GM21576 (cell line): ENCODE results near the gene MYO3B.
"Not testable (repeated sequence)": the region's sequence is repeated elsewhere in the genome, so short reads cannot be mapped to it uniquely, and the experiment has no call there.

Experiments used
- ATAC-seq: cut with Tn5 transposase; IDR thresholded peaks from one replicate; pipeline ENCODE4 v1.9.1; 2021; ENCODE audit warnings: mild to moderate bottlenecking, moderate library complexity; ENCODE audit not compliant: unreplicated experiment

MYO3B gene

DNA sequence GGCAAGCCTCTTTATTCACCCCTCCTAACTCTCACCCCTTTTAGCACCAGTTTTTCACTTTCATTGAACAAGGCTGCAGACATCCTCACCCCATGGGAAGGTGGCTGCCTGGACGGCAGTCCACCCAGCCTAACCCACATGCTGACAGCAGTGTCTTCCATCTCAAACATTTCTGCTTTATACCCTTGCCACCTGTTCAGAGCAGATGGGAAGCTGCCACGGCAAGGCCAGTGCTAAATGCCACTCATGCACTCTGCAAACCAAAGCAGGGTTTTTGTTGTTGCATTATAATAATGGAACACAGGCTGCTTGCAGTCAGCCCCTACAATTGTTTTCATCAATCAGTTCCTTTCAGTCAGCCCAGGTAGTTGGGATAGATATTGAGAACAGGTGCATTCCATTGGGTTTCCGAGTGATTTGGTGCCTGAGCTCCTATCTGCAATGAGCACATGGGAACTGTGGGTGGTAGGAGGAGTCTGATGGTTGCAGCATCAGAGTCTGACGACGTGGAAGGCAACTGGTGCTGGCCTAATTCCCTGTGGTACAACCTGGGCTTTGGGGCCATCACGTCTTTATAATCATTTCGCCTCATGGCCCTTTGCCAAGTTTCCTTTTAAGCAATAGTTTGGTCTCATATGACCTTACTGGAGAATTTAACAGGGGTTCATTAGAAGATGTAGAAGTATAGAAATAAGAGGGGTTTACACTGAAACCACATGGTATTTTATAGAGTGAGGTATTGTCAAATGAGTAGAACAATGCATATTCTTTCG is 284.7 kb downstream of the MYO3B start:
- ATAC-seq, result no peak

DNA sequence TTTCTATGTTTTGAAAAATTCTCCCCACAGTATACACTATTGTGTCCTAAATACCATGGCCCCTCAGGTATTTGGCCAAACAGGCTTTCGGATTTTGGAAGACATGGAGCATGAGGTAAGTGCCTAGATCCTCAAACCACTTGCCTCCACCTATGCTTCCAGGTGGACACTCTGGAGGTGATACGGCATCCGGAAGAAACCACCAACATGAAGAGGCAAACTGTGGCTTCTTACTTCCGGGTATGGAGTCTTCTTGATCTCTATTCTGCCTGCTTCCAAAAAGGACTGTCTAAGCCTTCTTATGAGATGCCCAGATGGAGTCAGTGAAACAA is 285.2 kb downstream of the MYO3B start:
- ATAC-seq, result no peak

DNA sequence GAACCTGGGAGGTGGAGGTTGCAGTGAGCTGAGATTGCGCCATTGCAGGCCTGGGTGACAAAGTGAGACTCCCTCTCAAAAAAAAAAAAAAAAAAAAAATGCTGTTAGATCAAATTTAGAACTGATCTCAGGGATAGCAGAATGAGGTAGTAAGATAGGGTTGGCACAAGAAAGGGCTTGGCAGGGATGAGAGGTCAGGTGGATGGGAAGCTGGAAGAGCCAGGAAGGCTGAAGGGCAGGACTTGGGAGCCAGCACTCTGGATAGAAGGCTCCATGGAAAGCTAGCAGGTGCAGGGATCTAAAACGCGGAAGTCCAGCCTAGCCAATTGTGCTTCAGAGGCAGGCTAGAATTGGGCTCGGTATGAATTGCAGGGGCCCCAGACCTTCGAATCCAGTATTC is 286.3 kb downstream of the MYO3B start:
- ATAC-seq, result no peak

DNA sequence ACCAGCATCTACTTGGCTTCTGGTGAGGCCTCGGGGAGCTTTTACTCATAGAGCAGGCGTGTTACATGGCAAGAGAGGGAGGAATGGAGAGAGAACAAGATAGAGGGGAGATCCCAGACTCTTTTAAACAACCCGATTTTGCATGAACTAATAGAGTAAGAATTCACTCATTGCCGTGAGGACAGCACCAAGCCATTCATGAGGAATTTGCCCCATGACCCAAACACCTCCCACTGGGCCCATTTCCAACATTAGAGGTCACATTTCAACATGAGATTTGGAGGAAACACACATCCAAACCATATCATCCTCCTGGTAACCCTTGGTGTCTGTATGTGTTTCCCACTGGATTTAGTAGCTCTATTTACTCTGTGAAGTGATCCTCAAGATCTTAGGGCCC is 287.3 kb downstream of the MYO3B start:
- no peak for ATAC-seq

DNA sequence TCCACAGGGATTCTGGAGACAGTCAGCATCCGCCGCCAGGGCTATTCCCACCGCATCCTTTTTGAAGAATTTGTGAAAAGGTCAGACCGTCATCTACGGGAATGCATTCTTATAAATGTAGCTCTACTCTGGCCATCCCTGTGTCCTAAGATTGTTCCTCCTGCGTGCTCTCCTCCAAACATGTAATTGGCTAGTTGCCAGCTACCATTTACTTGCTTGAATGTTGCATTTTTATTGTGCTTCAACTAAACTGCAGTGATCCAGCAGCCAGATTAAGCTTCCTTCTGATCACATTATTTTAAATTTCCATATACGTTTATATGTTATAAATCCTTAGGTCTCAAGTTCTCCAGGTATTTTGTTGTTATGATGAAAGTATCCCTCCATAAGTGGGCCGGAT is 288.7 kb downstream of the MYO3B start:
- no peak for ATAC-seq

DNA sequence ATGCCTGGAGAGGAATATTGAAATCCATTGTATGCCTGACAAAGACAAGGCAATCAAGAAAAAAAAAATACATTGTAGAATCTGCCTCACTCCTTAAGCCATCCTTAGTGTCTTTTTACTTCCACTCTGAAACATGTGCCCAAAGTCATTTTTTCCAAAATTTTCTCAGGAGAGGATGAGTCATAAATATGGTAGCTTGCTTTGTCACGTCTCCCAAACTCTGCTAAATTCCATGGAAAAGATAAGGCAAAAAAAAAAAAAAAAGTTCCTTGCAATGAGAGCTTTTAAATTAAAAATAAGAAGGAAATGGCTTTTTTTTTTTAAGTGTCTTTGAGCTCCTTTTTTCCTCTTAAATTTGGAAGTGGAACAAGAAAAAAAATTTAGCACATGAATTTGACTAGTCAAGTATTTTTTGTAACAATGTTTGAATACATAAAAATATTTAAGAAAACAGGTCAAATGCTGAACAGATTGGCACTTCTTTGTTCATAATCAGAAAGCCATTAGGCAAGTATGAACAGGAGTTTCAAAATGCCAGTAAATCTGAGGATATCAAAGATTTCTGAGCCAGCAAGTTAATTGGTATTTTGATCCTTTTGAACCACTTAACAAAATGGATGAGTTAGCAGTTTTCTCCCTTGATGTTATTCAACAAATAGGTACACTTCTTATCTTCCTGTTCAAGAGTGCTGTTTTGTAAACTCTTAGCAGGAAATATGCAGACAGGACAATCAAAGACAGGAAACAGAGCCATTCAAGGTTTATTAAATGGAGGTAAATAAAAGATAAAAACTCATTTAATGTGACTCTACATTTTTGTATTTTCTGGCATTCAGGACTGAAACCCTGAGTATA is 289.8 kb downstream of the MYO3B start:
- ATAC-seq, result no peak

DNA sequence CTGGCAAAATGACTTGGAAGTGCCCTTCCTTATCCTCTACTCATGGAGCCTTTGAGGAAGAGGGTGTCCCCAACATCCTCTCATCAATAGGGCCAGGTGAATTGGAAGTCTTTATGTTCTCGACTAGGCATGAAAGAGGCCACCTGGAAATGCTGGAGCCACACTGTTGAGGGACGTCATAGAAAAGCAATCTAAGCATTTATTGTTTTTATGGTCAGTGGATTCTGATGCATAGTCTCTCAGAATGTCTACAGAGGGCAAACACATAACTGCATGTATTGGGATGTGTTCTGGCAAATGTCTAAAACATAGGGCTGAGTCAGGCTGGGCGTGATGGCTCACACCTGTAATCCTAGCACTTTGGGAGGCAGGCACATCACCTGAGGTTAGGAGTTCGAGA is 290.6 kb downstream of the MYO3B start:
- no peak for ATAC-seq

DNA sequence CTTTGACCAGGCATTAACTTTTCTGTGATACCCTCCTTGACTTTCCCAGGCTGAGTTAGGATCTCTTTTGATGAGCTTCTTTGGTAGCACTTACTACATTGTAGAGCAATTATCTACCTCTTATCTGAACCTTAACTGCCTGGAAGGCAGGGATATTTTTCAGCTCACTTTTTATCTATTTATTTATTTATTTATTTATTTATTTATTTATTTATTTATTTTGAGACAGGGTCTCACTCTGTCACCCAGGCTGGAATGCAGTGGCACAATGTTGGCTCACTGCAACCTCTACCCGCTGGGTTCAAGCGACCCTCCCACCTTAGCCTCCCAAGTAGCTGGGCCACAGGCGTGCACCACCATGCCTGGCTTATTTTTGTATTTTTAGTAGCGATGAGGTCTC is 294.6 kb downstream of the MYO3B start:
- not testable (repeated sequence) for ATAC-seq

DNA sequence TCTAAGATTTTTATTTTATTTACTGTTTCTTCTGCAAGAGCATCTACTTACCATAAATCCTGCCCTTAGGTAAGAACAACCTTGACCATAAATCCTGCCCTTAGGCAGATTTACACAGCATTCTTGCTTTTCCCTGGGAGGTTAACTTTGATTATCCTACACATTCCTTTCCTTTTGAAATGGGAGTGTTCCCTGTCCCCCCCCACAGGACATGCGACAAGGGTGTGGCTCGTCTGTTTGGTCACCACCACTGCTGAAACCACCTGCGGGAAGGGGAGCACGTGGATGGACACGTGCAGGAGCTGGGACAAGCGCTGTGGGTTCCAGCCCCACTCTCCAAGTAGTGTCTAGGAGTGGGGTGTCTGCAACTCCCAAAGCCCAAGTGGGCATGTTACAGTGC is 297.9 kb downstream of the MYO3B start:
- no peak for ATAC-seq

DNA sequence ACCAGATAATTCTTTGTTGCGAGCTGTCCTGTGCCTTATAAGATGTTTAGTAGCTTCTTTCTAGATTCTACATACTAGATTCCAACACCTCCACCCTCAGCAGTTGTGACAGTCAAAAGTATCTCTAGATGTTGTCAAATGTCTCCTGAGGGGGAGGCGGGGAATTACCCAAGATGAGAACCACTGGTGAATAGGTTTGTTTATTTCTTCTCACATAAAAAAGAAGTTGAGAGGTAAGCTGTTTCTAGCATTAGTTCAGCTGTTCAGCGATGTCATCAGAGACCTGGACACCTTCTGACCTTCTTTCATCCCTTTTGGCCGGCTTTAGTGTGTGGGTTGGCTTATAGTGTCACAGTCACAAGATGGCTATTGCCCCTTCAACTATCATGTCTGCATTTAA is 299.7 kb downstream of the MYO3B start:
- no peak for ATAC-seq

DNA sequence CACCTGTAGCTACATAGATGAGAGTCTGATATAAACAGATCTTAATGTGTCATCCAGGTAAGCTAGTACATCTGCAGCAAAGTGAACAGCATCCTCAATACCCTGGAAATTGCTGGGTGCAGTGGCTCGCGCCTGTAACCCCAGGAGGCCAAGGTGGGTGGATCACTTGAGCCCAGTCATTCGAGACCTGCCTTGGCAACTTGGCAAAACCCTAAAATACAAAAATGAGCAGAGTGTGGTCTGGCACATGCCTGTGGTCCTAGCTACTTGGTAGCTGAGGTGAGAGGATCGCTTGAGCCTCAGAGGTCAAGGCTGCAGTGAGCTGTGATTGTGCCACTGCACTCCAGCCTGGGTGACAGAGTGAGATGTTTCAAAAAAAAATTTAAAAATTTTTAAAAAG is 303.3 kb downstream of the MYO3B start:
- no peak for ATAC-seq

DNA sequence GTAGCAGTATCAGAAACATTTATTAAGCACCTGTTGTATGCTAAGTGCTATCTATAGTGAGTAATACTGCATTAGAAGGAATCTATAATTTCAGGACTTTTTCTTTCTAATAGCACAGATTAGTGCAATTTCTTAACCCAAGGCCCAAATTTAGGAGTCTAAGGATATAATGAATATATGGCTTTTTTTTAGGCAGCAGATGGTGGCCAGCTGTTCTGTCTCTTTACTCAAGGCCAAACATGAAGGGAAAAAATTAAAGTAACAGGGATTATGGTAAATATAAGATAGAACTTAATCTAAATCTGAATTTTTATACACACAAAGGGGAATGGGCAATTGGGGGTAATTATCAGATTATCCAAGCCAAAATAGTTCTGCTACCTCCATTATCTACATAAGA is 306.6 kb downstream of the MYO3B start:
- no peak for ATAC-seq

DNA sequence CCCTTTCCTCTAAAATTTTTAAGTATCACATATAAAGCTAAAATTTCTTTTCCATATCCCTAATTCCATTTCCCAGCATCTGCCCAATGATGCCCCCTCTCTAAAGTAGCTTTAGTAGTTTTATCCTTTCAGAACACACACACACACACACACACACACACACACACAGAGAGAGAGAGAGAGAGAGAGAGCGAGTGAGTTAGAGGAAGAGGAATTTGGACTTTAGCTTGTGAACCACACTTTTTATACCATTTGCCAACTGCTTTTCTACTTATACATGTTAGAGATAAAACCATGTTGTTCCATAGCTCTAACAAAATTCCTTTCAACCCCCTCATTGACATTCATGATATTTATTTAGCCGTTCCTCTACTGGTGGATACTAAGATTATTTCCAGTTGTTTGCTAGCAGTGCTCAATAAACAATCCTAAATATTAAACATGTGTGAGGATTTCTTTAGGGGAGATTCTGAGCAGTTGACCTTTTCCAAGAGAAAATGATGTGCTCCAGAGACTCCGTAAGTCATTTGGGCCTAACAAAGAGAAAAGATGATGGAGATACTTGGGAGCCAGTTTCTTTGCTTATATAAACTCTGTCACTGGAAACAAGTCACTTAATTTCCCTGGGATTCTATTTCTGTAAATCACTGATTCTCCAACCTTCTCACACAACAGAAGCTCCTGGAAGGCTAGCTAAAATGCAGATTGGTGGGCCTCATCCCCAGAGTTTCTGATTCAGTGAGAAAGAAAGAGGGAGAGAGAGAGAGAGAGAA is 307.5 kb downstream of the MYO3B start:
- ATAC-seq, result no peak

DNA sequence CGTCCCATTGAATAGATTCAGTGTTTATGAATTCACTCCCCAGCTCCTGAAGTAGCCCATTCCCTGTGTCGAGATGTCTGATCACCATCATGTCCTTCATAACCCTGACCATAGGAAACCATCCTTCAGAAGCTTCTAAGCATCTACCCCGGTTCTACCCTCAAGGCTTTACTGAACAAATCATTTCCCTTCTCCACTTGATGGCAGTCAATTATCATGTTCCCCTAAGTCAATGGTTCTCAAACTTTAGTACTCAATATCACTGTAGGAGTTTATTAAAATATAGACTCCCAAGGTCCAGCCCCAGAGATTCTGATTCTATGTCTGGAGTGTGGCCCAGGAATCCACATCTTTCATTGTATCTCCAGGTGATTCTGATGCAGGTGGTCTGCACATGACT is 308.8 kb downstream of the MYO3B start:
- ATAC-seq, result no peak

DNA sequence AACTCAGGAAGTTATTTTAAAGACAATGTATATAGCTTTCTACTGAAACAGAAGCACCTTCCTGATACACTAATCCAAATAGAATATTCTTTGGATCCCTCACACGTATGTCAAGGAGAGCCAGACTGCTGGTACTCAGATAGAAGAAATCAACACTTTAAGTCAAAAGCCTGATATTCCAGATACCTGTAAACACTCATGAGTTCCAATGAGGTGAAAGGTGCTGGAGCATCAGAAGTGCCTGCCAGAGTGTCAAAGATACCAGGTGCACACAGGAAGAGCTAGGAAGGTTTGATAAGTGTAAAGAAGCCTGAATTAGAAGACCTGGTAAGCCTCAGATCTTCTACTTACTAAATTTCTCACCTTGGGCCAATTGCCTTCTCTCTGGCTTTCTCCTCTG is 310.9 kb downstream of the MYO3B start:
- ATAC-seq, result no peak

DNA sequence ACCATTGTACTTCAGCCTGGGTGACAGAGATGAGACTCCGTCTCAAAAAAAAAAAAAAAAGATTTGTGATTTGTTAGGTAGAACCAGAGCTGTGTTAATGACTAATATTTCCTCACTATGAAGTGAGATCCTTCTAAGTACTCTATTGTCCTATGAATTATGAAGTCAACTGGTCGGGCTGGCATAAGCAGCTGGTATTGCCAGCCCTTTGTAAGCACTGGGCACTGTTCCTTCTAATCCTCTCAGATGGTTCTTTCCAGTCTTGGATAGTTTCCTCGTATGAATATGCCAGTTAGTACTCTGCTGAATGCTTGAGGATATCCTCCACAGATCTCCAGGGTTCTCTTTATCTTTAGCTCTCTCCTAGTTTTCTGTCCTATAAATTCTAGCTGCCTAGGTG is 314.1 kb downstream of the MYO3B start:
- ATAC-seq, result no peak

DNA sequence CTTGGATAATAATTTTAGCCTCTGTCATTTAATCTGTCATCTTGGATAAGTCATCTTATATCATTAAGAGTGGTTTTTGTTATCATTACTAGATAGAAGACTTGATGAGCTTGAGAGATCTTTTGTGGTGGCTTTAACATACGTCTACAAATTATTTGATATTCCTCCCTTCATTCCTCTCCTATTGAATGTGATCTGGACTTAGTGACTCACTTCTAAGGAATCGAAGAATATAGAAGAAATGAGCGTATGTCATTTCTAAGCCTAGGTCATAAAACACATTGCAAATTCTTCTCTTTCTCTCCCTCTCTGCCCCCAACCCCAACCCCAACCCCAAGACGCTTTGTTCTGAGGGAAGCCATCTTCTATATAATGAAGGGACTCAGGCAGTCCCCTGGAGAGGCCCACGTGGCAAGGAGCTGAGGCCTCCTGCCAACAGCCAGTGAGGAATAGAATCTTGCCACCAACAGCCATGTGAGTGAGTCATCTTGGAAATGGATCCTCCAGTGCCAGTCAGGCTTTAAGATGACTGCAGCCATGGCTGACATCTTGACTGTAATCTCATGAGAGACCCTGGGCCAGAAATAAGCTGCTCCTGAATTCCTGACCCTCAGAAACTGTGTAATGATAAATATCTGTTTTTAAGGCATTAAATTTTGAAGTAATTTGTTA is 315.6 kb downstream of the MYO3B start:
- ATAC-seq, result no peak

DNA sequence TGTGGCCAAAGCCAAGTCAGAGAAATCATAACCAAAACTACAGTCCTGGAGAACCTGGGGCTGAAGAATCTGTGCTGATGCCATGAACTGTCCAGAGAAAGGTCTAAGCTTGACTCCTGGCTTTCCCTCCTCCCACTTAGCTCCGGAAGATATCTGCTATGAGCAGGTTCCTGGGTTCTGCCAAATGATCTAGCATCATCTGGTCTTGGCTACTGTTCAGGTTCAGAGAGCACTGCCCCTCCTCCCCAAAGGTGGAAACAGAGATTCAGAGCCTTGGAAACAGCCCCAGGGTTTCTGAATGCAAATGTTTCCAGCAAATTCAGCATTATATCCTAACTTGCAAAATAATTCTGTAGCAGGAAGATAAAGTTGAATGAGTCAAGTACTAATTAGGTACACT is 317.9 kb downstream of the MYO3B start:
- no peak for ATAC-seq

DNA sequence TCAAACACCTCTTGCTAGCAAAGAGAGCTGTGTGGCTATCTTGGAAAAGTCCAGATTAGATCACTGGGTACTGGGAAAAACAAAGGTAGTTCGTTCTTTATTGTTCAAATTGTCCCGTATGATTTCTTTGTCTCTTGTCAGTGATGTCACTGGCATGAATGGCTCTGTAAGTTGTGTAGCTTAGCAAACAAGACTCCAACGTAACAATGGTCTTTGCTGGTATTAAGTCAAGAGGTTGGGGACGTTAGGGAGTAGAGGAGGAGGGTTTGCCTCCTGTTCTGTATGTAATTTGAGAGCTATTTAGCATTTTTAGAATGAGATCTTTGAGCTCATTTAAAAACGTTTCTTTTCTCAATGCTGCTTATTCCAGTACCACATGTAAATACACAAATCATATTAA is 320.7 kb downstream of the MYO3B start:
- ATAC-seq, result no peak

DNA sequence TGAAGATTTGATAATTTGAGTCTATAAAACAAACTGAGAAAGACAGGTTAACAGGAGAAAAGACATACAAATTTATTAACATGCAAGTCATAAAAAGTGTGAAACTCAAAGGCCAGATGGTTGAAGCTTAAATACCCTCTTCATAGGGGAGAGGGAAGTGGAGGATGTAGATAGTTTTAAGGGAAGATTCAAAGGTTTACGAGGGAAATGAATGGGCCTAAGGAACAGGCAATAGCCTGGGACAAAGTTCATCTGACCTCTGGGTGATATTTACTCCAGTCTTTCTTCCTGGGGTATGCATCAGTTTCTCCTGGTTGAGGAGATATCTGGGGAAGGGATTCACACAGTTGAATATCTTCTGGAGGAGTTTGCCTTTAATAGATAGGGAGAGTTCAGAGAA is 322.2 kb downstream of the MYO3B start:
- no peak for ATAC-seq

DNA sequence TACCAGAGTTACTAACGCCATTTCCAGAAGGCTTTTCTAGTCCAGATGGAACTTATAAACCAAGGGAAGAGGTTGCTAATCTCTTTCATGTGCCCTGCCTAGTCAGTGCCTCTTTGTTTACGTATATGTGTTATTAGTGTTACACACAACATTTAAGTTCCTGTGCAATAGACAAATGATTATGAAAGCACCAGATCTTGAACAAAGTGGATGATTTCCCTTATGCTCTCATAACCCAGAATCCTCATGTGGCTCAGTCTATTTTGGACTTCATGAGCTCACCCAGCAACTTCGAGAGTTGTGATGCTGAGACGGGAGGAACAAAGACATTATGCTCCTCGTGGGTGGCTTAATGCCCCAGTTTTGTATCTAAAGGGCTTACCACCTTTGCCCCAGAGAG is 322.8 kb downstream of the MYO3B start:
- no peak for ATAC-seq
